Progenitor cell of endocrine pancreas (in vitro differentiated cells): ENCODE data around the gene CEP112. TPM values are rescaled to one million over a fixed set of nuclear protein-coding genes. Genes with fewer than 3 reads are reported as not detected.

Experiments used
- DNase-seq: peaks from one replicate; pipeline ENCODE4 v3.0.0; 2021; ENCODE audit warnings: low spot score; ENCODE audit not compliant: unreplicated experiment
- H3K27ac Mint-ChIP-seq: 2 replicates; pipeline ENCODE4 v1.8.0; 2021; ENCODE audit warnings: mild to moderate bottlenecking, moderate library complexity, mixed read lengths
- H3K27me3 Mint-ChIP-seq: 2 replicates; pipeline ENCODE4 v1.8.0; 2021; ENCODE audit warnings: mixed read lengths
- H3K36me3 Mint-ChIP-seq: 2 replicates; pipeline ENCODE4 v1.8.0; 2022; ENCODE audit warnings: mixed read lengths; ENCODE audit not compliant: insufficient read depth
- H3K4me1 Mint-ChIP-seq: 2 replicates; pipeline ENCODE4 v1.8.0; 2021; ENCODE audit warnings: low read depth, mixed read lengths
- H3K4me3 Mint-ChIP-seq: 2 replicates; pipeline ENCODE4 v1.8.0; 2021; ENCODE audit warnings: low read depth, mild to moderate bottlenecking, moderate library complexity, mixed read lengths
- H3K9me3 Mint-ChIP-seq: 2 replicates; pipeline ENCODE4 v1.8.0; 2021; ENCODE audit warnings: low read depth, mixed read lengths
- total RNA-seq: library from RNA; stranded (reverse); gene quantifications from 2 replicates; pipeline ENCODE4 v1.2.1, GENCODE V29; 2021
- TF ChIP-seq, protein P1 (sequence below): fragments of 200-600 bp; sonication (generic); IDR thresholded peaks from one replicate; pipeline ENCODE4 v1.5.0; 2021; ENCODE audit warnings: antibody characterized with exemption, mild to moderate bottlenecking; ENCODE audit not compliant: unreplicated experiment

CEP112 gene
- total RNA-seq, 1 donor from 2014 or later: 24.3 TPM

DNA sequence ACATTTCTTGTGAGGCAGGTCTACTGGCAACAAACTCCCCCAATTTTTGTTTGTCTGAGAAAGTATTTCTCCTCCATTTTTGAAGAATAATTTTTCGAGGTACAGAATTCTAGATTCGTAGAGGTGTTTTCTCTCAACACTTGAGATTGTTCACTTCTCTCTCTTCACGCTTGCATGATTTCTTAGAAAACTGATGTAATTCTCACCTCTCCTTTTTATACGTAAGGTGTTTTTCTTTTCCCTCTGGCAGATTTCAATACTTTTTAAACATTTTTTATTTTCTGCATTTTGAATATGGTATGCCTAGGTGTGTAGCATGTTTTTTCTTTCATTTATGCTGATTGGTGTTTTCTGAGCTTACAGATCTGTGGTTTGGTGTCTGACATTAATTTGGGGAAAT lies 429.0 kb downstream of the CEP112 start:
- Mint-ChIP-seq H3K27me3 (no peaks in the 10 kb centered on the region), H3K9me3 (no peaks in the 10 kb centered on the region), H3K36me3 (no peaks in the 10 kb centered on the region), H3K4me1 (no peaks in the 10 kb centered on the region), H3K4me3 (no peak overlapping the region), H3K27ac (no peak overlapping the region)
- TF ChIP-seq, protein P1, sequence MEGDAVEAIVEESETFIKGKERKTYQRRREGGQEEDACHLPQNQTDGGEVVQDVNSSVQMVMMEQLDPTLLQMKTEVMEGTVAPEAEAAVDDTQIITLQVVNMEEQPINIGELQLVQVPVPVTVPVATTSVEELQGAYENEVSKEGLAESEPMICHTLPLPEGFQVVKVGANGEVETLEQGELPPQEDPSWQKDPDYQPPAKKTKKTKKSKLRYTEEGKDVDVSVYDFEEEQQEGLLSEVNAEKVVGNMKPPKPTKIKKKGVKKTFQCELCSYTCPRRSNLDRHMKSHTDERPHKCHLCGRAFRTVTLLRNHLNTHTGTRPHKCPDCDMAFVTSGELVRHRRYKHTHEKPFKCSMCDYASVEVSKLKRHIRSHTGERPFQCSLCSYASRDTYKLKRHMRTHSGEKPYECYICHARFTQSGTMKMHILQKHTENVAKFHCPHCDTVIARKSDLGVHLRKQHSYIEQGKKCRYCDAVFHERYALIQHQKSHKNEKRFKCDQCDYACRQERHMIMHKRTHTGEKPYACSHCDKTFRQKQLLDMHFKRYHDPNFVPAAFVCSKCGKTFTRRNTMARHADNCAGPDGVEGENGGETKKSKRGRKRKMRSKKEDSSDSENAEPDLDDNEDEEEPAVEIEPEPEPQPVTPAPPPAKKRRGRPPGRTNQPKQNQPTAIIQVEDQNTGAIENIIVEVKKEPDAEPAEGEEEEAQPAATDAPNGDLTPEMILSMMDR: no peak
- no peak for DNase-seq

- DNase-seq: no peak
- TF ChIP-seq, protein P1: no peak
- no peaks in the 10 kb centered on the region for H3K27me3 Mint-ChIP-seq
- H3K27ac Mint-ChIP-seq: no peak overlapping the region
- no peak overlapping the region for H3K4me3 Mint-ChIP-seq
- H3K9me3 Mint-ChIP-seq: no peaks in the 10 kb centered on the region
- no peaks in the 10 kb centered on the region for H3K4me1 Mint-ChIP-seq
- no peaks in the 10 kb centered on the region for H3K36me3 Mint-ChIP-seq
Observed at GRCh38 chr17:65759532-65759931, 432.4 kb downstream of the CEP112 start.

DNA sequence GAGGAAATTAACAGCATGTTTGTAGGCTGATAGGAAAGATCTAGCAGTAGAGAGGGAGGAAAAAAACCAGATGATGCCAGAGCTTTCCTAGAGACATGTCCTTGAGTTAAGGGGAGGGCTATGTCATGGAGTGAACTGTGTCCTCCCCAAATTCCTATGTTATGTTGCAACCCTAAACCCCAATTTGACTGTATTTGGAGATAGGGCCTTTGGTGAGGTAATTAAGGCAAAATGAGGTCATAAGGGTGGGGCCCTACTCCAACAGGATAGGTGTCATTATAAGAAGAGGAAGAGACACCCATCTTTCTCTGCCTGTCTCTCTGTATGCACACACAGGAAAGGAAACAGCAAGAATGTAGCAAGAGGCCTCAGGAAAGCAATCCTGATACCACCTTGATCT lies 435.2 kb downstream of the CEP112 start:
- TF ChIP-seq, protein P1: no peak
- Mint-ChIP-seq H3K4me1 (no peaks in the 10 kb centered on the region), H3K9me3 (no peaks in the 10 kb centered on the region), H3K4me3 (no peak overlapping the region), H3K36me3 (no peaks in the 10 kb centered on the region), H3K27me3 (no peaks in the 10 kb centered on the region), H3K27ac (no peak overlapping the region)
- DNase-seq: no peak

GRCh38 chr17:65755799-65756198 lies 436.1 kb downstream of the CEP112 start:
- no peak overlapping the region for H3K4me3 Mint-ChIP-seq
- no peaks in the 10 kb centered on the region for H3K27me3 Mint-ChIP-seq
- H3K27ac Mint-ChIP-seq: no peak overlapping the region
- TF ChIP-seq, protein P1: no peak
- H3K36me3 Mint-ChIP-seq: no peaks in the 10 kb centered on the region
- no peak for DNase-seq
- no peaks in the 10 kb centered on the region for H3K9me3 Mint-ChIP-seq
- H3K4me1 Mint-ChIP-seq: no peaks in the 10 kb centered on the region

DNA sequence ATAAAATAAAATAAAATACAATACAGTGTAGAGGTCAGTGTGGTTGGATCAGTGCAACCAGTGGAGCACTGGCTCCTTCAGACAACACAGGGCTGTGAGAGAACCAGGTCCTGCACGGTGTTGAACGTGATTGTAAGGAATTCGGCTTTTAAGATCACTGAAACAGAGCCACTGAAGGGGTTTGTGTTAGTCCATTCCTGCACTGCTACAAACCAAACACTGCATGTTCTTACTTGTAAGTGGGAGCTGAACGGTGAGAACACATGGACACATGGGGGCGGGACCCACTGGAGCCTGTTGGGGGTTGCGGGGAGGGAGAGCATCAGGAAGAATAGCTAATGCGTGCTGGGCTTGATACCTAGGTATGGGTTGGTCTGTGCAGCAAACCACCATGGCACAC lies 437.3 kb downstream of the CEP112 start:
- H3K27me3 Mint-ChIP-seq: no peaks in the 10 kb centered on the region
- no peak overlapping the region for H3K27ac Mint-ChIP-seq
- H3K4me1 Mint-ChIP-seq: no peaks in the 10 kb centered on the region
- no peaks in the 10 kb centered on the region for H3K36me3 Mint-ChIP-seq
- DNase-seq: no peak
- TF ChIP-seq, protein P1: no peak
- no peak overlapping the region for H3K4me3 Mint-ChIP-seq
- no peaks in the 10 kb centered on the region for H3K9me3 Mint-ChIP-seq
